Activated CD8-positive, alpha-beta T cell treated with anti-CD3 and anti-CD28 coated beads for 36 hours (primary cell): ENCODE results near the gene TLR10. TPM values are rescaled to one million over a fixed set of nuclear protein-coding genes. Genes with fewer than 3 reads are reported as not detected.
"Not testable (repeated sequence)": the region's sequence is repeated elsewhere in the genome, so short reads cannot be mapped to it uniquely, and the experiment has no call there.

Experiments
- ATAC-seq: fragments of 200-7000 bp; cut with Tn5 transposase; one replicate; pipeline ENCODE4 v1.10.0; 2021; ENCODE audit warnings: mild to moderate bottlenecking, moderate library complexity
- CTCF ChIA-PET: fragments of 350-600 bp; sonication (Branson Sonifier 250); formaldehyde crosslinking; loops from one replicate; lab custom pipeline; 2021; ENCODE audit warnings: antibody characterized with exemption; lab: Charles Lee
- POLR2A ChIA-PET: fragments of 350-600 bp; sonication (Branson Sonifier 250); formaldehyde crosslinking; loops from one replicate; lab custom pipeline; 2021; ENCODE audit warnings: antibody characterized with exemption; lab: Charles Lee
- DNase-seq: peaks from one replicate; pipeline ENCODE4 v3.0.0-alpha.2; 2020
- H3K27ac Mint-ChIP-seq: one replicate; pipeline ENCODE4 v1.8.0; 2021; ENCODE audit warnings: mild to moderate bottlenecking, mixed read lengths
- H3K27me3 Mint-ChIP-seq: one replicate; pipeline ENCODE4 v1.8.0; 2021; ENCODE audit warnings: mixed read lengths
- H3K36me3 Mint-ChIP-seq: one replicate; pipeline ENCODE4 v1.8.0; 2021; ENCODE audit warnings: low read depth, mixed read lengths
- H3K4me1 Mint-ChIP-seq: one replicate; pipeline ENCODE4 v1.8.0; 2021; ENCODE audit warnings: low read depth, mixed read lengths
- H3K4me3 Mint-ChIP-seq: one replicate; pipeline ENCODE4 v1.8.0; 2021; ENCODE audit warnings: mild to moderate bottlenecking, moderate library complexity, mixed read lengths
- H3K9me3 Mint-ChIP-seq: one replicate; pipeline ENCODE4 v1.8.0; 2021; ENCODE audit warnings: mixed read lengths
- CTCF ChIP-seq: fragments of 200-600 bp; IDR thresholded peaks from one replicate; pipeline ENCODE4 v1.8.0; 2022; ENCODE audit warnings: antibody characterized with exemption, mild to moderate bottlenecking
- intact Hi-C: fragments of 100-400 bp; cut with micrococcal nuclease; formaldehyde crosslinking; loops from one replicate; pipeline ENCODE4 v1.10.0; 2022
- total RNA-seq, 2 experiments: library from RNA; stranded (reverse); gene quantifications; one replicate each; pipeline ENCODE4 v1.2.3, GENCODE V29; 2021

Gene TLR10
- total RNA-seq, 2 experiments from 2014 or later: 0.11 to 0.22 TPM

DNA sequence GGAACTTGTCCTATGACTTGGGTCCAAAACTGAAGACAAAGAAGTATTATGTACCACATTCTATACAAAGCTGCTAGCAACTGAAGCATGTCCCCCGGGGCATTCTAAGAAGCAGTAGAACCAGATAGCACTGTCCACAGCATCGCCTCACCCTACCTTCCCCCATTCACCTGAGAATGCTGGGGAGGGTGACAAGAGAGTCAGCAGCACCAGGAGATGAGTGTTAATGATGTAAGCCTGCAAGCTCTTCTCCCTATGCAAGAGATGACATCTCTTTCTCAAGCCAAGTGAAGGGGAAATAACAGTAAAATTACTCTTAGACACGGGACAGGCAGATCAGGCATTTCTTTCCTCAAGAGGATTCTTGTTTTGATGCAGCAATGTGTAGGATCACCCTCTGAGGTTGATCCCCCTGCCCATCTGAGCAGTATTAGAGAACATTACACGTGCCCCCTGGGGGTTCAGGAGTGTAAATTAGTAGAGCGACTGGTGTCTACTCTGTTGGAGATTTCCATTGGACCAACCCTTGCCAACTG, 35.7 kb upstream of the TLR10 start:
- intact Hi-C loops: no loop called here
- Mint-ChIP-seq H3K4me1 (peaks cover 13% of the 10 kb centered on the region), H3K27me3 (no peaks in the 10 kb centered on the region), H3K9me3 (peaks cover 12% of the 10 kb centered on the region), H3K27ac (no peak overlapping the region), H3K4me3 (no peak overlapping the region), H3K36me3 (peaks cover 3% of the 10 kb centered on the region)
- ChIA-PET CTCF (interaction anchor here (1.1 to 1.9 kb wide), 5 partner anchors 14 to 59 kb away, joined by 3 to 10 read pairs (median 6); partner anchors contain the start of genes TLR1 and TLR10), POLR2A (no interaction called here)
- no peak for TF ChIP-seq CTCF
- DNase-seq: no peak
- ATAC-seq: no peak

DNA sequence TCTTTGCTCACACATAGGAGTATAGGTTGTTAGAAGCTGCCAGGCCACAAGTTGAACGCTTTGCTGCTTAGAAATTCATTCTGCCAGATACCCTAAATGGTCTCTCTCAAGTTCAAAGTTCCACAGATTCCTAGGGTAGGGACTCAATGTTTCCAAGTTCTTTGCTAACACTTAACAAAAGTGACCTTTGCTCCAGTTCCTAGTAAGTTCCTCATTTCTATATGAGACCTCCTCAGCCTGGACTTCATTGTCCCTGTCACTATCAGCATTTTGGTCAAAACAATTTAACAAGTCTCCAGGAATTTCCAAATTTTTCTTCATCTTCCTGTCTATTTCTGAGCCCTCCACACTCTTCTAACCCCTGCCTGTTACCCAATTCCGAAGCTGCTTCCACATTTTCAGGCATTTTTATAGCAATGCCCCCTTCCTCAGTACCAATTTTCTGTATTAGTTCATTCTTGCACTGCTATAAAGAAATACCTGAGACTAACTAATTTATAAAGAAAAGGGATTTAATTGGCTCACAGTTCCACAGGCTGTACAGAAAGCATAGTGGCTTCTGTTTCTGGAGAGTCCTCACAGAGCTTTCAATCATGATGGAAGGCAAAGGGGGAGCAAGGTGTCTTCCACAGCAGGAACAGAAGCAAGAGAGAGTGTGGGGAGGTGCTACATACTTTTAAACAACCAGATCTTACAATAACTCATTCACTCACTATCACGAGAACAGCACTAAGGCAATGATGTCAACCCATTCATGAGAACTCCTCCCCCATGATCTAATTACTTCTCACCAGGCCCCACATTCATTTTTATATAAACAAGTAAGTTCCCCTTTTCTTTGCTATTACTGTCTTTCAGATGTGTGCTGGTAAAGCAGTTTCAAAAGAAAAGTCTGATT, 33.3 kb upstream of the TLR10 start:
- DNase-seq (no peak), ATAC-seq (no peak)
- intact Hi-C loops: no loop called here
- ChIA-PET CTCF (interaction anchor here (0.6 to 2.0 kb wide), 3 partner anchors 12 to 85 kb away, joined by 3 to 6 read pairs (median 3); partner anchors contain the start of genes TLR1 and TLR10), POLR2A (interaction anchor here (1.0 kb wide), 1 partner anchor 11 kb away, joined by 4 read pairs; no protein-coding TSS in a partner anchor)
- Mint-ChIP-seq H3K27me3 (no peaks in the 10 kb centered on the region), H3K4me3 (no peak overlapping the region), H3K27ac (no peak overlapping the region), H3K9me3 (peaks cover 6% of the 10 kb centered on the region), H3K36me3 (no peaks in the 10 kb centered on the region), H3K4me1 (peaks cover 13% of the 10 kb centered on the region)
- TF ChIP-seq CTCF: no peak

DNA sequence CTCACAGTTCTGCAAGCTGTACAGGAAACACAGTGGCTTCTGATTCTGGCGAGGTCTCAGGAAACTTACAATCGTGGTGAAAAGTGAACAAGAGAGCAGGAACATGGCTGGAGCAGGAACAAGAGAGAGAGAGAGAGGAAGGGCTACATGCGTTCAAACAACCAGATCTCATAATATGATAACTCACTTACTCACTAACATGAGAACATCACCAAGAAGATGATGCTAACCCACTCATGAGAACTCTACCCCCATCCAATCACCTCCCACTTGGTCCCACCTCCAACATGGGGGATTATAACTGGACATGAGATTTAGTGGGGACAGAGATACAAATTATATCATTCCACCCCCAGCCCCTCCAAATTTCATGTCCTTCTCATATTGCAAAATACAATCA, 31.6 kb upstream of the TLR10 start:
- Mint-ChIP-seq H3K4me3 (no peak overlapping the region), H3K36me3 (no peaks in the 10 kb centered on the region), H3K27ac (no peak overlapping the region), H3K4me1 (peaks cover 2% of the 10 kb centered on the region), H3K9me3 (peaks cover 6% of the 10 kb centered on the region), H3K27me3 (no peaks in the 10 kb centered on the region)
- ChIA-PET CTCF (interaction anchor here (2.0 kb wide), 1 partner anchor 32 kb away, joined by 6 read pairs; the partner anchor contains the start of gene TLR10), POLR2A (interaction anchor here (1.2 kb wide), 1 partner anchor 11 kb away, joined by 6 read pairs; no protein-coding TSS in a partner anchor)
- no peak for TF ChIP-seq CTCF
- DNase-seq (no peak), ATAC-seq (no peak)
- intact Hi-C loops: no loop called here

GRCh38 chr4:38811297-38811696, 28.5 kb upstream of the TLR10 start:
- Mint-ChIP-seq H3K4me1 (no peaks in the 10 kb centered on the region), H3K27me3 (no peaks in the 10 kb centered on the region), H3K27ac (no peak overlapping the region), H3K36me3 (no peaks in the 10 kb centered on the region), H3K9me3 (peaks cover 6% of the 10 kb centered on the region), H3K4me3 (no peak overlapping the region)
- intact Hi-C loops: no loop called here
- no peak for DNase-seq
- ChIA-PET CTCF (interaction anchor here (3.1 kb wide), 1 partner anchor 29 kb away, joined by 9 read pairs; the partner anchor contains the start of gene TLR10), POLR2A (no interaction called here)
- TF ChIP-seq CTCF: no peak
- ATAC-seq: no peak

- H3K4me3 Mint-ChIP-seq, CTCF ChIA-PET, DNase-seq, H3K9me3 Mint-ChIP-seq, H3K36me3 Mint-ChIP-seq, intact Hi-C loops, ATAC-seq, POLR2A ChIA-PET, H3K27ac Mint-ChIP-seq, H3K27me3 Mint-ChIP-seq: not testable (repeated sequence)
- peaks cover 19% of the 10 kb centered on the region for H3K4me1 Mint-ChIP-seq
Observed at GRCh38 chr4:38807462-38807861, 24.7 kb upstream of the TLR10 start.

- peaks cover 14% of the 10 kb centered on the region for H3K36me3 Mint-ChIP-seq
- POLR2A ChIA-PET, H3K27me3 Mint-ChIP-seq, ATAC-seq, DNase-seq, H3K27ac Mint-ChIP-seq, H3K4me3 Mint-ChIP-seq, intact Hi-C loops: not testable (repeated sequence)
- H3K9me3 Mint-ChIP-seq: peaks cover 14% of the 10 kb centered on the region
- CTCF ChIA-PET: interaction anchor here (1.3 to 3.2 kb wide), 3 partner anchors 15 to 54 kb away, joined by 4 to 29 read pairs (median 4); no protein-coding TSS in a partner anchor
- H3K4me1 Mint-ChIP-seq: peaks cover 19% of the 10 kb centered on the region
Observed at GRCh38 chr4:38806251-38806650, 23.5 kb upstream of the TLR10 start.
